Osteoblast (primary cell): Measurements from ENCODE around the gene KLHL20. TPM values are rescaled to one million over a fixed set of nuclear protein-coding genes. Genes with fewer than 3 reads are reported as not detected.
"Not testable (repeated sequence)": the region's sequence is repeated elsewhere in the genome, so short reads cannot be mapped to it uniquely, and the experiment has no call there.

Experiments used
- DNase-seq: peaks from one replicate; pipeline ENCODE4 v3.0.0; 2011; ENCODE audit warnings: low spot score, mixed read lengths; ENCODE audit not compliant: insufficient read length; ENCODE audit errors: missing footprints
- H2AFZ ChIP-seq: 2 replicates; pipeline ENCODE4 v1.6.0; 2011; ENCODE audit warnings: mild to moderate bottlenecking, low read length
- H3K27ac ChIP-seq: 2 replicates; pipeline ENCODE4 v1.5.1; 2011; ENCODE audit warnings: mild to moderate bottlenecking, low read depth, low read length, moderate library complexity
- H3K27me3 ChIP-seq: 2 replicates; pipeline ENCODE4 v1.6.0; 2012; ENCODE audit warnings: mild to moderate bottlenecking, control low read depth, inconsistent platforms, low read length, moderate library complexity; ENCODE audit not compliant: insufficient read depth
- H3K36me3 ChIP-seq: 2 replicates; pipeline ENCODE4 v1.5.1; 2011; ENCODE audit warnings: mild to moderate bottlenecking, low read length, control low read depth, moderate library complexity; ENCODE audit not compliant: insufficient read depth
- H3K4me1 ChIP-seq: 2 replicates; pipeline ENCODE4 v1.5.1; 2011; ENCODE audit warnings: mild to moderate bottlenecking, low read length, control low read depth, moderate library complexity; ENCODE audit not compliant: insufficient read depth
- H3K4me2 ChIP-seq: 2 replicates; pipeline ENCODE4 v1.6.0; 2011; ENCODE audit warnings: mild to moderate bottlenecking, low read length; ENCODE audit not compliant: insufficient read depth
- H3K4me3 ChIP-seq: fragments of 200-600 bp; sonication (generic); 3 replicates; pipeline ENCODE4 v1.5.1; 2012; ENCODE audit warnings: mild to moderate bottlenecking, low read length, inconsistent platforms; ENCODE audit not compliant: insufficient read depth
- H3K79me2 ChIP-seq: 2 replicates; pipeline ENCODE4 v1.6.0; 2012; ENCODE audit warnings: mild to moderate bottlenecking, low read length, control low read depth, inconsistent platforms; ENCODE audit not compliant: insufficient read depth
- H3K9me3 ChIP-seq: 2 replicates; pipeline ENCODE4 v1.5.1; 2011; ENCODE audit warnings: low read depth, low read length, control low read depth
- H4K20me1 ChIP-seq: 2 replicates; pipeline ENCODE4 v1.6.0; 2012; ENCODE audit warnings: mild to moderate bottlenecking, low read length, control low read depth; ENCODE audit not compliant: insufficient read depth
- CTCF ChIP-seq: IDR thresholded peaks from 2 replicates; pipeline ENCODE4 v1.5.1; 2011; ENCODE audit warnings: mild to moderate bottlenecking, low read depth, low read length, moderate library complexity; ENCODE audit errors: extremely low read depth
- total RNA-seq: library from RNA; depleted of rRNA; stranded (reverse); fragments of >200 nt; gene quantifications from 2 replicates; pipeline ENCODE4 v1.2.3, GENCODE V29; 2012

Gene KLHL20
- total RNA-seq, 1 donor: 26.4 TPM

GRCh38 chr1:173768206-173768605 lies 53.4 kb downstream of the KLHL20 start:
- DNase-seq: no peak
- Histone ChIP-seq H3K4me3 (no peak overlapping the region), H3K36me3 (peaks cover 6% of the 10 kb centered on the region), H3K79me2 (no peaks in the 10 kb centered on the region), H3K27ac (no peak overlapping the region), H2AFZ (no peak overlapping the region), H3K4me1 (no peaks in the 10 kb centered on the region), H3K27me3 (no peaks in the 10 kb centered on the region), H3K9me3 (no peaks in the 10 kb centered on the region), H3K4me2 (no peak overlapping the region), H4K20me1 (no peaks in the 10 kb centered on the region)
- TF ChIP-seq CTCF: no peak

- Histone ChIP-seq H4K20me1 (no peaks in the 10 kb centered on the region), H3K36me3 (peaks cover 6% of the 10 kb centered on the region), H3K27me3 (no peaks in the 10 kb centered on the region), H2AFZ (no peak overlapping the region), H3K9me3 (no peaks in the 10 kb centered on the region), H3K4me1 (no peaks in the 10 kb centered on the region), H3K4me2 (no peak overlapping the region), H3K4me3 (no peak overlapping the region), H3K79me2 (no peaks in the 10 kb centered on the region), H3K27ac (no peak overlapping the region)
- no peak for DNase-seq
- no peak for TF ChIP-seq CTCF
Measured at GRCh38 chr1:173768827-173769226, 54.0 kb downstream of the KLHL20 start.

- not testable (repeated sequence) for H3K4me2 ChIP-seq, H3K9me3 ChIP-seq, H2AFZ ChIP-seq, H3K4me1 ChIP-seq, H3K27me3 ChIP-seq, H3K4me3 ChIP-seq, H3K27ac ChIP-seq, H3K79me2 ChIP-seq, H4K20me1 ChIP-seq, DNase-seq
- H3K36me3 ChIP-seq: peaks cover 20% of the 10 kb centered on the region
Measured at GRCh38 chr1:173770330-173770729, 55.5 kb downstream of the KLHL20 start.

- H3K36me3 ChIP-seq: peaks cover 31% of the 10 kb centered on the region
- no peak for DNase-seq
- no peak for TF ChIP-seq CTCF
- H3K9me3 ChIP-seq: no peaks in the 10 kb centered on the region
- H3K79me2 ChIP-seq: no peaks in the 10 kb centered on the region
- no peak overlapping the region for H3K4me2 ChIP-seq
- no peak overlapping the region for H3K27ac ChIP-seq
- no peaks in the 10 kb centered on the region for H4K20me1 ChIP-seq
- no peak overlapping the region for H2AFZ ChIP-seq
- no peaks in the 10 kb centered on the region for H3K27me3 ChIP-seq
- H3K4me3 ChIP-seq: no peak overlapping the region
- H3K4me1 ChIP-seq: no peaks in the 10 kb centered on the region
Measured at GRCh38 chr1:173771560-173771959, 56.8 kb downstream of the KLHL20 start.
